ENCODE measurements around the gene EVI5.
"Not testable (repeated sequence)": the region's sequence is repeated elsewhere in the genome, so short reads cannot be mapped to it uniquely, and the experiment has no call there.

Gene EVI5

DNA sequence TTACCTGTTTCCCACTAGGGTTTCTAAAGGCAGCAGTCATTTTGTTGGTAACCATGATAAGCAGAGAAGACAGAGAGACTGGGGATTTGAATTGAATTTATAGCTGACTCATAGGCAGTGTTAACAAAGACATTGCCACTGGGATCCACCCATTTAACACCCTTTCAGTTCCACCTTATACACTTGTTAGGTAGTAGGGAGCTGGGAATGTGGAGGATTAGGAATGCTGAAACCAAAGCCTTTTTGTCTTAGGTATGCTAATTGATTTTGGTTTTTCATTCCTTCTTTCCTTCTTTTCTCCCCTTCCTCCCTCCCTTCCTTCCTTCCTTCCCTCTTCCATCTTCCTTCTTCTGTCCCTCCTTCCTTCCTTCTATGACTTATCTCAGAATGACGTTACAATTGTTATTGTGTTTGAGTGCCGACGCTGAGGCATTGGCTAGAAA, 7.5 kb upstream of the EVI5 start:
- DNase-seq = no peak

DNA sequence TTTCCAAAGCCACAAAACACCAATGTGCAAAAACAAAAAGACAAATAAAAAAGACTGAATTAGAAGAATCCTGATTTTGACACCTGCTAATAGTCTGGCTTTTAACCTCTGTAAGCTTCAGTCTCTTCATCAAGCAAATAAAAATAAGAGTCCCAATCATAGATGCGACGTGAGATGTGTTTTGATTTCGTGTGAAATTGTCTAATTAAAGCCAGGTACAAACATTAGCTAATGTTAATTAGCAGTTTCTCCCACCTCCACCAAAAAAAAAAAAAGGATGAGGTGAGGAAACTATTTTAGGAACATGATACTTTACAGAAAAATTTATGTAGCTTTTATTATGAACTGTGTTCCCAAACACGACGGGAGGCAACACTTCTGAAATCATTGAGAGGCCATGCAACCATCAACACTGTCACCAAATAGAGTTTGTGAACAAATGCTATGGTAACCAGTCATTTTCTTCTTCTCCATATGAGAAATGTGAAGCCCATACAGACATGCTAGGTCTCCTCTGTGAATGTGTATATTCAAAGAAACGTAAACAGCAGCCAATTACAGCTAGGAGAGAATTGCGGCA, 6.7 kb upstream of the EVI5 start:
- no peak for DNase-seq

DNA sequence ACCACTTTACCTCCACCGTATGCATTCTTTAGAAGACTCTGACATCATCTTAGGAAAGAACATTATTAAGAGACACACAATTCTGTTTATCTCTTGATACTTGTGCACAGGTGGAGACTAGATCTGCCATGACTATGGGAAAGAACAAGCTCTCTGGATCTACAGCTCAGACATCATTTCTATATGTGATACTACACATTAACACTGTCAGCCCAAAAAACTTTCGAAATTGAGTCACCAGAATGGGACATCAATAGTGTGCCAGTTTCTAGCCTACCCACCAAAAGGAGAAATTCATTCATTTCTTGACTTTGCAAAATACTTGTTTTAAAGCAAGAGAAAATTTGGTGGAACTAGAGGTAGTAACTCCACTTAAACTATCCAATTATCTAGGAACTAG, 6.0 kb upstream of the EVI5 start:
- no peak for DNase-seq

DNA sequence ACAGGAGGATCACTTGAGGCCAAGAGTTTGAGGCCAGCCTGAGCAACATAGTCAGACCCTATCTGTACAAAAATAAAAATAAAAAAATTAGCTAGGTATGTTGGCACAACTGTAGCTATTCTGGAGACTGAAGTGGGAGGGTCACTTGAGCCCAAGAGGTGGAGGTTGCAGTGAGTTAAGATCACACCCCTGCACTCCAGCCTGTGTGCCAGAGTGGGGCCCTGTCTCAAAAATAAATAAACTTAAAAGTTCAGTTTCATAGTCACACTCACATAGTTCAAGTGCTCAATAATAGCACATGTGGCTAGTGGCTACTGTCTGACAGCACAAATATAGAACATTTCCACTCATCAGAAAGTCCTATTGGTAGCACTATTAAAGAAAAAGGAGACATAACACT, 5.2 kb upstream of the EVI5 start:
- DNase-seq = no peak

DNA sequence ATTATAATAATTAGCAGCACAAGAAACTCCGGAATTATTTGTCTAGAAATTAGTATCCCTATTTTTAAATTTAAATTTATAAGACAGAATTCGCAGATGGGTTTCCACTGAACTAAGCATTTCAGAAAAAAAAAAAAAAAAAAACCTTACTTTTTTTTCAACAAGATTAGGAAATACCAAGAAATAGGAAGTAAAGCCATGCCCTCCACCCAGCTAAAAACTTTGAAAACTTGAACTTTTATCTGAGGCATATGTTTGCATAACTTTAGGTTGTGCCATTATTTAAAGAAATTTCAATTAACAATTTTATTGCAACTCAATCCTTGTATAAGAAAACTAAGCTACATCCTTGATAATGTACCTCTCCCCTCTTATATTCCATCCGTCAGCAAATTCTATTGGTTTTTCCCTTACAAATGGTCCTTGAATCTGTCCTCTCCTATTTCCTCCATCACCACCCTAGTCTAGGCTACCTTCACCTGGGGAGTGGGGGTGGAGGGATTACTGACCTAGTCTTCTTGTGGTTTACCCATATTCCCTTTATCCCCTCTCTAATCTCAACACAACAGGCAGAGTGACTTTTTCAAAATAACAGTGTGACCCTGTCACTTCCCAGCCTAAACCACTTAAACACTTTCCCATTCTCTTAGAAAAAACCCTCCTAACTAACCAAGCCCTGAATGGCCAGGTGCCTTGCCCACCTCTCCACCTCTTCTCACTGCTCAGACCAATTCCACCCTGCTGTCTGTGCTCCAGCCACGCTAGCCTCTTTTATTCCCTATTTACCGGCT, 1.4 kb upstream of the EVI5 start:
- no peak for DNase-seq

DNA sequence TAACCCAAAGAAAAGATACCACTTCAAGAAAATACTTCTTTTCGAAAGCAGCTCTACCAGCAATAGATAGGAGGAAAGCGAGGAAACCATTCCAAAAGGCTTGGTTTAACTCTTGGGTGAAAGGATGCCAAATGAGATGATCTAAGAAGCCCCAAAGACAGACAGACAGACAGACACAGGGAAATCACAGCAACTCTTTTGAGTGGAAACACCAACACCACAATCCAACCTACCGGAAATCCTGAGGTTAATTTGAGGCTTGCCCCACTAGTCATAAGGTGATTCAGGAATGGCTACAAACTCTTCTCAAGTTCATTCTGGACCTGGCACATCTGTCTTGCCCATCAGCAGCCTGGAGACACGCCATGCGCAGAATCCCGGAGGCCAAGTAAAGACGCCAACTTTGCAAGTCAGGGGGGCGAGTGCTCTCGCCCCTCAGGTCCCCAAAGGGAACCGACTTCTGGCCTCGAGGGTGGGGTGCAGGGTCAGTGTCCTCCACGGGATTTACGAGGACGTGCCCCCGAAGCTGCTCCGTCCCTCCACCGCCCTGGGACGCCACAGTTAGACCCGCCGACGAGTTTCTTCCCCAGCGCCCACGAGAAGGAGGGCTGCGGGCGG, 778 bp downstream of the EVI5 start:
- DNase-seq = peak in 26 of 51 donors; percentile 13 to 57 (median 38)

DNA sequence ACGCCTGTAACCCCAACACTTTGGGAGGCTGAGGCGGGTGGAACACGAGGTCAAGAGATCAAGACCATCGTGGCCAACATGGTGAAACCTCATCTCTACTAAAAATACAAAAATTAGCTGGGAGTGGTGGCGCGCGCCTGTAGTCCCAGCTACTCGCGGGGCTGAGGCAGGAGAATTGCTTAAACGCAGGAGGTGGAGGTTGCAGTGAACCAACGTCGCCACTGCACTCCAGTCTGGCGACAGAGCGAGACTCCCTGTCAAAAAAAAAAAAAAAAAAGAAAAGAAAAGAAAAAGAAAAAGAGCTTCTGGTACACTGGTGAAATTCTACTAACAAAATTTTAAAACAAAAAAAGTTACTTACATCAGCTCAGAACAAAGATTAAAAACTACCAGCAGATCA, 1.4 kb downstream of the EVI5 start:
- DNase-seq = peak in 1 of 51 donors; percentile 1

DNA sequence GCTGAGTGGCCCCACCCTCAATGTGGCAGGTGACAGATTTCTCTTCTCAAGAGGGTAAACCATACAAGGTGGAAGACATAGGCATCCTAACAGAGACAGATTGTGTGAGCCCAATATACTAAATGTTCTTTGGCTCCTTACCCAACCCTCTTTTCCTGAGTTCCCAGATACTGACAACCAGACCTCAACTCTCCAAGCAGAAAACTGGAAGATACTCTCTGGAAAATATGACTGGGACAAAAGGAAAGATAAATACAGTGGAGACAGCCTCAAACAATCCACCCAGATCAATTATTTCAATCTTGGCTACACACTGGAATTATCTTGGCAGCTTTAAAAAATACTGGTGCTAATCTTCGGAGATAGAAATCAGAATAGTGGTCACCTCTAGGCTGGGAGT, 6.5 kb downstream of the EVI5 start:
- no peak for DNase-seq

DNA sequence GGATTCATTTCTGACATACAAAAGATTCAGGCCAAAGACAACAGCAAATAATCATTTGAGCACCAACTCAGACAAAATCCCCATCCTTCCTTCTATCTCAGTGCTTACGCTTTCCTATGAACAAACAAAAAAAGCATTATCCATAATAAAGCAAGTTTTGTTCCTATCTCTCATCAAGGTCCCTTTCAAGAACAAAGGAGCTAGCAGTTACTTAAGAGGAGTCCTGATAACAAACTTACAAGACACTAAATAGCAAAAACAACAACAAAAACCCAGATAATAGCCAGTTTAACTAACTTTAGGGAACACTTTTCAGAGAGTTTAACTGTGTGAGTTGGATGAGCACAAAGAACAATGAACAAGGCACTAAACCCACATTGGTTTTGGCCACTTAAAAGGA, 10.5 kb downstream of the EVI5 start:
- DNase-seq = no peak

DNA sequence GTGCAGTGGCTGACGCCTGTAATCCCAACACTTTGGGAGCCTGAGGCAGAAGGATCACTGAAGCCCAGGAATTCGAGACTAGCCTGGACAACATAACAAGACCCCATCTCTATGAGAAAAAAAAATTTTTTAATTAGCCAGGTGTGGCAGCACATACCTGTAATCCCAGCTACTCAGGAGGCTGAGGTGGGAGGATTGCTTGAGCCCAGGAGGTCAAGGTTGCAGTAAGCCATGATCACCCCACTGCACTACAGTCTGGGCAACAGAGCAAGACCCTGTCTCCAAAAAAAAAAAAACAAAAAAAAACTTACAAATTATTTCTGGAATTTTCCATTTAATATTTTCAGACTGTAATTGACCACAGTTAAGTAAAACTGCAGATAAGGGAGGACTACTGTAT, 11.2 kb downstream of the EVI5 start:
- not testable (repeated sequence) for DNase-seq

DNA sequence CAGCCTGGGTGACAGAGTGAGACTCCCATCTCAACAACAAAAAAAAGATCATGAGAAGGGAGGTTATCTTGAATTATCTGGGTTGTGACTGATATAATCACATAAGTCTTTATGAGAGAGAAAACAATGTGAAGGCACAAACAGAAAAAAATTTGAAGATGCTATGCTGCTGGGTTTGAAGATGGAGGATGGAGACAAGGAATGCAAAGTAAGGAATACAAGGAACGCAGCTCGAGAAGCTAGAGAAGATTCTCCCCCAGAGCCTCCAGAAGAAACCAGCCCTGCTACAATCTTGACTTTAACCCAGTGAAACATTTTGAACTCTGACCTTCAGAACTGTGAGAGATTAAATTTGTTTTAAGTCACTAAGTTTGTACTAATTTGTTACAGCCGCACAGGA, 15.1 kb downstream of the EVI5 start:
- no peak for DNase-seq

DNA sequence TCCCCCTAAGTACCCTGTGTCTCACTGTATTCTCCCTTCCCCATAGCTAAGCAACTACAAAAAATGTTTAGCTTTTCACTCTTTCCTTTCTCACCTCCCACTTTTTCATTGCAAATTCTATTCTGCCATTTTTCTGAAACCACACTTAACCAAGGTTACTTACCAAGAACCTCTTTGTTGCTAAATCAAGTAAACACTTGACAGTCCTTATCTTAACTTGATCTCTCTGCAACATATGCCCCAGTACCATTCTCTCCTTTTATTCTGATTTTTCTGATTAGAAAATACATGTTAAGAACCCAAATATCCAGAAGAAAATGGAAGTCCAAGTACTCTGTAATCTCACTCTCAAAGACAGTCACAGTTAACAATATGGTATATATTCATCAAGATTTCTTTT, 16.0 kb downstream of the EVI5 start:
- DNase-seq = no peak

DNA sequence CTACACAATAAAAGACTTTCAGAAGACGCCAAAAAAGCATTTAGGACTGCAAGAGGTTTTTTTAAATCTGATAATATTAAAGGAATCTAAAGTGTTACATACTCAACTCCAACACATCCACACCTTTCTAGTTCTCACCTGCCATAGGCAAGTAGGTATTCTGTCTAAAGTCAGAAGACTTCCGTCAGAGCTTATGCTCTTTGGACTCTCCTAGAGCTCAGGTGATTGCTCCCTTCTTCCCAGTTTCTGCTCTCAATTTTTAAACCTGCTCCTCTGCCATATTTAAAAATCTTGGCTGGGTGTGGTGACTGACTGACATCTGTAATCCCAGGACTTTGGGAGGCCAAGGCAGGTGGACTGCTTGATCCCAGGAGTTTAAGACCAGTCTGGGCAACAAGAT, 16.6 kb downstream of the EVI5 start:
- DNase-seq = no peak

DNA sequence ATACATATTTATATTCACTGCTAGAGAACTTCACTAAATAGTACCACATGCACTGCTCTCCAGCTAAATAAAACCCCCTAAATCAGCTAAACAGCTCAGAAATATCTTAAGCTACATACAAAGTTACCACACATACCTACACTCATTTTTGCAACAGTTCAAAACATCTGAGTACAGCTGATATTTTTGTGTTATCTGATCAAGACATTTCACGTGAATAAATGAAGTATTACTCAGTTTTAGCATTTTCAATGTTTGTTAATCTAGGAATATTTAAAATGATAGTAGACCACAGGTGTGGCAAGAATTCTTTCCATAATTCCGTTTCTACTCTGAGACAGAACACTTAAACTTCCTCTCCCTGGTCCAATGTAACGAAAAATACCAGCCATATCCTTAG, 20.8 kb downstream of the EVI5 start:
- no peak for DNase-seq

DNA sequence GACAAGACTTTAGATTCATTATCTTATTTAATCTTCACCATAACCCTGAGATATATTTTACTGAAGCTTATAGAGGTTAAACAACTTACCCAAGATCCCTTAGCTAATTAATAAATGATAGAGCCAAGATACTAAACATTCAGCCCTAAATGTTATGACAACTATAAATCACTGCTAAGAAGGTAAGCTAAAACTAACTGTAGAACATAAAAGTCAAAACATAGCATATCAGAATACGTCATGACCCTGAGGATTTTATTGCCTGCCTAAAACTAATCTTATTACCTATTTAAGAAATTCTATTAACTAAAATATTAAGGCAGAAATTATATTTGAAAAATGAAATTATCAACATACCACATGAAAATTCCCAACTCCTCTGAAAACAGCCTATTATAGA, 22.6 kb downstream of the EVI5 start:
- DNase-seq = no peak

DNA sequence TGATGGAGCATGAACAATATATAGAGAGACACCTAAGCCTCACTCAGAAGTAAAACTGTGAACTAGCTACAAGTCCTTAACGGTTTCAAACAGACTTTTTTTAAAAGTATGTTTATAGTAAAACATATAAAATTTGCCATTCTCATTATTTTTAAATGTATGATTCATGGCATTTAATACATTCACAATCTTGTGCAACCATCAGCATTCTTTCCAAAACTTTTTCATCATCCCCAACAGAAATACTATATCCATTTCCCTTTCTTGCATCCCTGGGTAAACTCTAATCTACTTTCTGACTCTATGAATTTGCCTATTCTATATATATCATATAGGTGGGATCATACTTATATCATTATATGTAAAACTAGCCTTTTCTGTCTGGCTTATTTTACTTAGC, 25.5 kb downstream of the EVI5 start:
- no peak for DNase-seq

DNA sequence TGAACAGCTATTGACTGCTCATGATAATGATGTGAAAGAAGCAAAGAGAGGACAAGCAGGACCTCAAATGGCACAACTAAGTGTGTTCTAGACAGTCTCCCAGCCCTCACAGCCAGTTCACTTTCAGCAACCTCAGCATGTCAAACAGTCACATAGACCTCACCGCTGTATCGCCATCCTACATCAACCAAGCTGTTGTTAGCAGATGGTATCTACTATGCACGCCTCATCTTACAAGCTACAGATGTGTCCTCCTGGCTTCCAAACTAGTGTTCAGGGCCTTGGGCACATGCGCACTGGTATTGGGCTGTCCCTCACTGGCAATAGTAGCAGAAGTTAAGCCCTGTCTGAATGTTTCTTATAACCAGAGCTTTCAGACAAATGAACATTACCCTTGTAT, 28.4 kb downstream of the EVI5 start:
- DNase-seq = no peak

DNA sequence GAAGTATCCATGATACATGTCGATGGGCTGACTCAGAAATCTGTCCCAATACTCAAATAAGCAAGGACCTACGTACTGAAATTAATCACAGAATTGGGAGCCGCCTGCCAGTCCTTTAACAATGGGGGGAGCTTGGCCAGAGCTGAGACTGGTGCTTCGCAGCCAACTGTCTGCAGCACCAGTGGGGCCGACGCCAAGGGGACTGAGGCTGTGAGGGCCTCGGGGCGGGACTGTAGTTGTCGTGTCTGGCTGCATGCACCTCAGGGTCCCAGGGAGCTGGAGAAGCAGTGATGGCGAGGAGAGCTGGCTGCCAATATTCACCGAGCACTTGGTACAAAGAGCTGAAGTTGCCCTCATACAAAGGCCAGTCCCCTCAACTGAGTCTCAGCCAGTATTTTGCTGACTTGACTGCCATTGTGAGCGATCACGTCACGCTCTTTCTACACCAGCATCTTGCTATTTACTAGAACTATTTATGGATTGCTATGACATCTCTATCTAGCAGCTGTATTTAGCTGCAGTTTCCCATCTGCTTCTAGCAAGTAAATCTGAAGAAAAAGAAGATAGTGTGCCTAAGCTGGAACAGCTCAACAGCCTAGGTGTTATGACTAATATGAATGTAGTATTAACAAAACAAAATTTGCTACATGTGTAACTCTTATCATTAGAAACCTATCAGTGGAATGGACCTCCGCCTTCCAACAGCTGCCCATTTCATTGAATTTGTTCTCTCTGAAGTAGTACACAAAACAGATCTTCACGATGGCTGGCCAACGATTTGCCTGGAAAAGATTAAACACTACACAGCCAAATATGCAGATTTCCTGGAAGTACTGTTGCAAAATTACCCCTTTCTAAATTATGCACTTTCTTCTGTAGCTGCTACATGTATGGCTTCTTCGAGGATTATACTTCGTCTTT, 29.1 kb downstream of the EVI5 start:
- DNase-seq = peak in 45 of 51 donors; percentile 1 to 74 (median 49)

DNA sequence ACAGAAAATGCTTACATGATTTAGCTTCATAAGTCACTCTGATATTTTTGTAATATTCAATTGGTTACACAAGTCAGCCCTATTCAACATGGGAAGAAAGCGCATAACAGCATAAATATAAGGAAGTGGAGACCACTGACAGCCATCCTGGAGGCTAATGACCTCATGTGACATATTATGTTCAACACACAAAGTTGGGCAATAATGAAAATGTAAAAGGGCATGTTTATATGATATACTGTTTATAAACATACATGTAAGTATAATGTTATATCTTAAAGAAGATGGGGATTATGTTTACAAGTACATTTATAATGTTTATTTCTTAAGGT, 30.2 kb downstream of the EVI5 start:
- DNase-seq = no peak

DNA sequence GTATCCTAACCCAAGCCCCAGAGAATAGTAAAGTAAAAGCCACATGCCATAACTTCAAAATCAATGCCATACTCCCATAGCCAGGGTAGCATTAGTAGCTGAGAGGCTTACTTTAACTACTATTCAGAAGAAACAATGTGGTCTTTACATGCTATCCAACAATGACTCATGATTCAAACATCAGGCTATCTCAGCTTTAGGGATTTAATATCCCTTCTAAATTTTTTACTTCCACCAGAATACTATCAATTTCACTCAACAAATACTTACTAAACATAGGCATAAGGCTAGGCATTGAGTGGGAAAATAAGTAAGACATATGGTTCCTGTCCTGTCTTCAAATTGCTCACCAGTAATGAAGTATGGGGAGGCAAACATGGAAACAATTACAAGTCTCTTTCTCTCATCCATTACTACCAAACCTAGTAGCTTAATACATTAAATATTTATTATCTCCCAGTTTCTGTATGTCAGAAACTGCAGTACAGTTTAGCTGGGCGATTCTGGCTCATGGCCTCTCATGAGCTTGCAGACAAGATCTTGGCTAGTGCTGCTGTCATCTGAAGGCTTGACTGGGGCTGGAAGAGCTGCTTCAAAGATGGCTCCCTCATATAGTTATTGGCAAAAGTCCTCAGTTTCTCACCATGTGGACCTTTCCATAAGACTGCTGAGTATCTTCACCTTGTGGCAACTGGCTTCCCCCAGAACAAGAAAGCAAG, 30.7 kb downstream of the EVI5 start:
- no peak for DNase-seq

DNA sequence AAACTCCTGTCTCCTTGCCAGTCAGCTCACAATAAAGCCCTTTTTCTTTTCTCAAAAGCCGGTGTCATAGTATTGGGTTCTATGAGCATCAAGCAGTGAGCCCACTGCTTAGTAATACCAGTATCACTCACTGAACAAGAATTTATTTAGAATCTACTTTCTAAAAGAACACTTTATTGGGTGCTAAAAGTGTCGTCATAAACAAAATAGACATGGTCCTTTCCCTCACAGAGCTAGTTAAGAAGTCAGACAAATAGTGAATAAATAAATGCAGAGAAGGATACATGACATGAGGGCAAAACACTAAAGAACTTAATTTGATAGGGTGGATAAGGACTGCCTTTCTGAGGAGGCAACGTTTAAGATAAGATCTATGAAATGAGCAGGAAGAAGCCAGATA, 32.2 kb downstream of the EVI5 start:
- DNase-seq = no peak
